GM12873 (cell line): ENCODE results near the gene MLH3.
A peak's percentile ranks its signal among the peaks of the same experiment; 100 is the strongest.

Source experiments
- CTCF ChIP-seq: IDR thresholded peaks from 2 replicates; pipeline ENCODE4 v1.5.1; 2012; ENCODE audit warnings: low read depth, mild to moderate bottlenecking, moderate library complexity, low read length, control low read depth; ENCODE audit not compliant: insufficient read depth; ENCODE audit errors: missing control alignments

MLH3 gene

GRCh38 chr14:75091251-75091650, 40.0 kb upstream of the MLH3 start:
- no peak for TF ChIP-seq CTCF

- no peak for TF ChIP-seq CTCF
These were observed 39.1 kb upstream of the MLH3 start for GRCh38 chr14:75090353-75090752.

GRCh38 chr14:75088566-75089373, 37.5 kb upstream of the MLH3 start:
- peak; percentile 73 for TF ChIP-seq CTCF

- TF ChIP-seq CTCF: no peak
These were observed 36.9 kb upstream of the MLH3 start for GRCh38 chr14:75088153-75088552.

- no peak for TF ChIP-seq CTCF
These were observed 33.2 kb upstream of the MLH3 start for GRCh38 chr14:75084513-75084912.

- no peak for TF ChIP-seq CTCF
These were observed 32.0 kb upstream of the MLH3 start for GRCh38 chr14:75083271-75083670.

- TF ChIP-seq CTCF: no peak
These were observed 30.5 kb upstream of the MLH3 start for GRCh38 chr14:75081660-75082229.
